Esophagus squamous epithelium (tissue), 5 donors: Measurements from ENCODE around the gene FOXL1. TPM values are rescaled to one million over a fixed set of nuclear protein-coding genes. Genes with fewer than 3 reads are reported as not detected.

Experiments used
- DNase-seq: peaks from one replicate; lab custom pipeline; 2025; lab: John Stamatoyannopoulos, UW
- H3K27ac ChIP-seq, 4 donors: fragments of 200-600 bp; sonication (generic); one replicate each; pipeline ENCODE4 v1.5.1; 2016 to 2019; ENCODE audit warnings: mild to moderate bottlenecking in 1 of 4
- H3K27me3 ChIP-seq, 4 donors: fragments of 200-600 bp; sonication (generic); 1 replicate in 3 of 4; 2 replicates in 1 of 4; pipeline versions ENCODE4 v1.5.1 to v1.6.0; 2017 to 2021; ENCODE audit warnings: antibody characterized with exemption in 1 of 4
- H3K36me3 ChIP-seq, 3 donors: fragments of 200-600 bp; sonication (generic); one replicate each; pipeline ENCODE4 v1.5.1; 2016 to 2019
- H3K4me1 ChIP-seq, 3 donors: fragments of 200-600 bp; sonication (generic); one replicate each; pipeline ENCODE4 v1.5.1; 2017 to 2019
- H3K4me3 ChIP-seq, 4 donors: fragments of 200-600 bp; sonication (generic); 1 replicate in 3 of 4; 2 replicates in 1 of 4; pipeline ENCODE4 v1.5.1; 2016 to 2019; ENCODE audit warnings: mild to moderate bottlenecking in 2 of 4, moderate library complexity in 1 of 4
- H3K9me3 ChIP-seq, 3 donors: fragments of 200-600 bp; sonication (generic); one replicate each; pipeline ENCODE4 v1.5.1; 2016 to 2019
- POLR2A ChIP-seq, 4 donors: fragments of 450-650 bp; IDR thresholded peaks; one replicate each; pipeline ENCODE4 v1.6.1; 2017; ENCODE audit warnings: antibody characterized with exemption in 4 of 4, mild to moderate bottlenecking in 4 of 4, moderate library complexity in 3 of 4
- WGBS, 2 donors: methylation state at CpG; one replicate each; pipeline ENCODE4 v1.1.5; 2018; 5-methylcytosine and 5-hydroxymethylcytosine counted together
- intact Hi-C: fragments of 100-400 bp; cut with DNase I; formaldehyde crosslinking; loops from one replicate; pipeline ENCODE4 v1.15.0; 2022
- total RNA-seq, 4 donors: library from RNA; depleted of rRNA; stranded (reverse); fragments of >200 nt; gene quantifications; one replicate each; pipeline ENCODE4 v1.1.0, GENCODE V29; 2016
- TF ChIP-seq, protein P1 (sequence below), 6 experiments: fragments of 450-650 bp in 4 of 6; fragments of 200-600 bp in 2 of 6; sonication (generic) in 2 of 6; IDR thresholded peaks; one replicate each; pipeline ENCODE4 v1.5.1; 2016 to 2019; ENCODE audit warnings: antibody characterized with exemption in 6 of 6, mild to moderate bottlenecking in 4 of 6, moderate library complexity in 4 of 6
- donor health status: DM: yes; HTN: yes; CAD: no.

Gene FOXL1
- total RNA-seq, 4 donors from 2014 or later = 0.13 to 1.6 (median 0.57) TPM; not detected in 1

- intact Hi-C loops = no loop called here
- no peak for DNase-seq
Measured at GRCh38 chr16:86622700-86623615, 44.6 kb downstream of the FOXL1 start.

GRCh38 chr16:86625029-86625428 is 46.7 kb downstream of the FOXL1 start:
- TF ChIP-seq, protein P1, sequence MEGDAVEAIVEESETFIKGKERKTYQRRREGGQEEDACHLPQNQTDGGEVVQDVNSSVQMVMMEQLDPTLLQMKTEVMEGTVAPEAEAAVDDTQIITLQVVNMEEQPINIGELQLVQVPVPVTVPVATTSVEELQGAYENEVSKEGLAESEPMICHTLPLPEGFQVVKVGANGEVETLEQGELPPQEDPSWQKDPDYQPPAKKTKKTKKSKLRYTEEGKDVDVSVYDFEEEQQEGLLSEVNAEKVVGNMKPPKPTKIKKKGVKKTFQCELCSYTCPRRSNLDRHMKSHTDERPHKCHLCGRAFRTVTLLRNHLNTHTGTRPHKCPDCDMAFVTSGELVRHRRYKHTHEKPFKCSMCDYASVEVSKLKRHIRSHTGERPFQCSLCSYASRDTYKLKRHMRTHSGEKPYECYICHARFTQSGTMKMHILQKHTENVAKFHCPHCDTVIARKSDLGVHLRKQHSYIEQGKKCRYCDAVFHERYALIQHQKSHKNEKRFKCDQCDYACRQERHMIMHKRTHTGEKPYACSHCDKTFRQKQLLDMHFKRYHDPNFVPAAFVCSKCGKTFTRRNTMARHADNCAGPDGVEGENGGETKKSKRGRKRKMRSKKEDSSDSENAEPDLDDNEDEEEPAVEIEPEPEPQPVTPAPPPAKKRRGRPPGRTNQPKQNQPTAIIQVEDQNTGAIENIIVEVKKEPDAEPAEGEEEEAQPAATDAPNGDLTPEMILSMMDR (IDR thresholded peaks at IDR 0.05) = no peak
- no peak for TF ChIP-seq POLR2A (IDR thresholded peaks at IDR 0.05)
- DNase-seq = no peak
- H3K27ac ChIP-seq = no peak overlapping the region
- 47 to 48% methylated on average over 7 to 8 of the region's 17 CpGs for WGBS, 2 donors
- H3K4me3 ChIP-seq = no peak overlapping the region
- peaks cover 0 to 50% (median 0%) of the 10 kb centered on the region in 4 donors for H3K27me3 ChIP-seq
- intact Hi-C loops = no loop called here
- H3K36me3 ChIP-seq = no peaks in the 10 kb centered on the region
- H3K9me3 ChIP-seq = no peaks in the 10 kb centered on the region
- H3K4me1 ChIP-seq = peaks cover 0 to 10% (median 0%) of the 10 kb centered on the region in 3 donors

More at GRCh38 chr16:86622700-86623615, 44.6 kb downstream of the FOXL1 start:
- no peak overlapping the region for H3K27ac ChIP-seq
- H3K4me1 ChIP-seq = peaks cover 0 to 17% (median 0%) of the 10 kb centered on the region in 3 donors
- WGBS, 2 donors = 82 to 88% methylated on average over 15 to 16 of the region's 16 CpGs
- no peaks in the 10 kb centered on the region for H3K9me3 ChIP-seq
- no peaks in the 10 kb centered on the region for H3K36me3 ChIP-seq
- peaks cover 0 to 52% (median 0%) of the 10 kb centered on the region in 4 donors for H3K27me3 ChIP-seq
- no peak overlapping the region for H3K4me3 ChIP-seq
- no peak for TF ChIP-seq POLR2A (IDR thresholded peaks at IDR 0.05)
- TF ChIP-seq, protein P1 (IDR thresholded peaks at IDR 0.05) = no peak

DNA sequence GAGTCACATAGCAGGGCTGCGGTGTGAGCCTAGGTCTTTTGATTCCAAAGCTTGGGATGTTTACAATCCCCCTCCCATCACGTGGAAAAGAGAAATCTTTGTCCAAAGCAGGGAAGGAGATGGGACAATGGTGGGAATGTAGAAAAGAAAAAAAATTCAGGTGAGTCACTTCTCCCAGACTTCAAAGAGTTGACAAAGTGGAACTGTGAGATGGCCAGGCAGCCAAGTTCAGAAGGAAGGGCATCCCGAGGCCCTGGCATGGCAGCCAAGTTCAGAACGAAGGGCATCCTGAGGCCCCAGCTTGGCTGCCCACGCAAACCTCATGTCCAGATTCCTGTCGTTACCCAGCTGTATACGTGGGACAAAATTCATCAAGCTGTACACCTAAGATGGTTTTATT is 47.5 kb downstream of the FOXL1 start:
- no peak for TF ChIP-seq POLR2A (IDR thresholded peaks at IDR 0.05)
- TF ChIP-seq, protein P1 (IDR thresholded peaks at IDR 0.05) = no peak
- H3K27me3 ChIP-seq = peaks cover 0 to 49% (median 0%) of the 10 kb centered on the region in 4 donors
- no peak overlapping the region for H3K27ac ChIP-seq
- intact Hi-C loops = no loop called here
- no peak for DNase-seq
- H3K36me3 ChIP-seq = no peaks in the 10 kb centered on the region
- peaks cover 0 to 10% (median 0%) of the 10 kb centered on the region in 3 donors for H3K4me1 ChIP-seq
- WGBS, 2 donors = 62 to 66% methylated on average over 7 of the region's 7 CpGs
- H3K4me3 ChIP-seq = no peak overlapping the region
- H3K9me3 ChIP-seq = no peaks in the 10 kb centered on the region

DNA sequence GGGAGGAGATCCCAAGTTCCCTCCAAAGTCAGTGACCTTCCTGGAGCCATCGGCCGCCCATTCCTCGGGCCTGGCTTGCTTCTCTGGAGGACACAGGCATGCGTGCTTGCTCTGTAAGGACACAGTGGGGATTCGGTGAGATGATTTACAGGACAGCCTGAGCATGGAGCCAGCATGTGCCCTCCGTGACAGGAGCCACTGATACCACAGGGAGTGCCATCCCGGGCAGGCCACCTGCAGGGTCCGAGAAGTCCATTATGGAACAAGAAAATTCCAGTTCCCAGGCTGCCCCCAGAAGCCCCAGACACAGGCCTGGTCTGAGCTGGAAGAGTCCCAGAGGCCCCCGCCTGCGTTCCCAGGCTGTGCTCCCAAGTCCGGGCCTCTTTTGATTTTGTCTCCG is 47.9 kb downstream of the FOXL1 start:
- intact Hi-C loops = no loop called here
- Histone ChIP-seq H3K4me3 (no peak overlapping the region), H3K36me3 (no peaks in the 10 kb centered on the region), H3K27ac (no peak overlapping the region), H3K4me1 (peaks cover 0 to 10% (median 0%) of the 10 kb centered on the region in 3 donors), H3K9me3 (no peaks in the 10 kb centered on the region), H3K27me3 (peaks cover 0 to 49% (median 0%) of the 10 kb centered on the region in 4 donors)
- DNase-seq = no peak
- TF ChIP-seq, protein P1 (IDR thresholded peaks at IDR 0.05) = no peak
- no peak for TF ChIP-seq POLR2A (IDR thresholded peaks at IDR 0.05)
- 80 to 92% methylated on average over 7 to 9 of the region's 12 CpGs for WGBS, 2 donors

GRCh38 chr16:86626966-86627365 is 48.6 kb downstream of the FOXL1 start:
- TF ChIP-seq POLR2A (IDR thresholded peaks at IDR 0.05) = no peak
- TF ChIP-seq, protein P1 (IDR thresholded peaks at IDR 0.05) = no peak
- H3K9me3 ChIP-seq = no peaks in the 10 kb centered on the region
- peaks cover 0 to 43% (median 0%) of the 10 kb centered on the region in 4 donors for H3K27me3 ChIP-seq
- no peak overlapping the region for H3K4me3 ChIP-seq
- H3K4me1 ChIP-seq = peaks cover 0 to 10% (median 0%) of the 10 kb centered on the region in 3 donors
- intact Hi-C loops = no loop called here
- DNase-seq = no peak
- 87 to 90% methylated on average over 6 to 8 of the region's 8 CpGs for WGBS, 2 donors
- H3K36me3 ChIP-seq = no peaks in the 10 kb centered on the region
- H3K27ac ChIP-seq = no peak overlapping the region
